Motor neuron (in vitro differentiated cells): ENCODE data around the gene RAP1GAP2. TPM values are rescaled to one million over a fixed set of nuclear protein-coding genes. Genes with fewer than 3 reads are reported as not detected.

Source experiments
- ATAC-seq, 8 experiments: fragments of 200-7000 bp; cut with Tn5 transposase; replicated peaks in 6 of 8; 2 replicates each; pipeline ENCODE4 v1.8.0; 2021; ENCODE audit warnings: mild to moderate bottlenecking in 8 of 8, moderate library complexity in 8 of 8
- H3K27ac ChIP-seq, 2 donors: fragments of 250-450 bp; sonication (Bioruptor Pico); 2 replicates each; pipeline ENCODE4 v1.9.0; 2021; ENCODE audit warnings: antibody characterized with exemption in 2 of 2, mild to moderate bottlenecking in 2 of 2, moderate library complexity in 1 of 2
- H3K4me1 ChIP-seq, 2 donors: fragments of 250-450 bp; sonication (Bioruptor Pico); replicated peaks in 1 of 2; 2 replicates each; pipeline ENCODE4 v1.6.1; 2021; ENCODE audit warnings: antibody characterized with exemption in 2 of 2, mild to moderate bottlenecking in 2 of 2, moderate library complexity in 1 of 2
- H3K4me3 ChIP-seq, 5 donors: fragments of 250-450 bp; sonication (Bioruptor Pico); 2 replicates each; pipeline ENCODE4 v1.9.0; 2021; ENCODE audit warnings: antibody characterized with exemption in 5 of 5, mild to moderate bottlenecking in 5 of 5, moderate library complexity in 4 of 5
- WGBS, 10 experiments: fragments of 450-650 bp; shearing (Covaris generic); methylation state at CpG; one replicate each; pipeline ENCODE4 v1.0.0; 2022; 5-methylcytosine and 5-hydroxymethylcytosine counted together
- in situ Hi-C, 9 experiments: fragments of 400-800 bp; cut with MboI; loops; one replicate each; pipeline ENCODE4 v1.15.0; 2021; ENCODE audit warnings: low sequenced_read_pairs in 9 of 9, low pct_unique_long_range_greater_than_20kb in 2 of 9; ENCODE audit not compliant: unreplicated experiment in 9 of 9
- total RNA-seq, 8 experiments: library from RNA; unstranded; fragments of 300-600 nt; gene quantifications; 2 replicates each; pipeline versions ENCODE4 v1.2.3 to v1.2.4, GENCODE V29; 2022

RAP1GAP2 gene
- total RNA-seq, 8 experiments from 2014 or later: 0.76 to 16.7 (median 4.3) TPM

GRCh38 chr17:2965621-2966595, 169.7 kb downstream of the RAP1GAP2 start:
- peak; percentile 24 to 95 (median 60) for ATAC-seq
- WGBS, 10 experiments: 34 to 100% (median 74%) methylated on average over 2 to 10 of the region's 14 CpGs
- Histone ChIP-seq H3K4me3 (no peak overlapping the region), H3K4me1 (peaks cover 18 to 26% of the 10 kb centered on the region in 2 donors), H3K27ac (no peak overlapping the region)
- in situ Hi-C loops: no loop called here

GRCh38 chr17:2967515-2967914, 171.3 kb downstream of the RAP1GAP2 start:
- Histone ChIP-seq H3K4me1 (peaks cover 18 to 25% of the 10 kb centered on the region in 2 donors), H3K27ac (no peak overlapping the region), H3K4me3 (no peak overlapping the region)
- no peak for ATAC-seq
- 27 to 89% (median 45%) methylated on average over 2 to 4 of the region's 6 CpGs; no CpG with 5 or more reads in 4 of the 10 experiments for WGBS, 10 experiments
- in situ Hi-C loops: no loop called here

- H3K27ac ChIP-seq: no peak overlapping the region
- no peak for ATAC-seq
- H3K4me1 ChIP-seq: no peaks in the 10 kb centered on the region
- no peak overlapping the region for H3K4me3 ChIP-seq
- in situ Hi-C loops: no loop called here
- WGBS, 10 experiments: 6 to 100% (median 85%) methylated on average over 1 to 2 of the region's 2 CpGs
Measured at GRCh38 chr17:2971851-2972250, 175.6 kb downstream of the RAP1GAP2 start.

- no peak for ATAC-seq
- no peak overlapping the region for H3K4me3 ChIP-seq
- no peaks in the 10 kb centered on the region for H3K4me1 ChIP-seq
- in situ Hi-C loops: no loop called here
- no peak overlapping the region for H3K27ac ChIP-seq
- WGBS, 10 experiments: 52 to 100% (median 88%) methylated on average over 2 to 4 of the region's 4 CpGs; no CpG with 5 or more reads in 1 of the 10 experiments
Measured at GRCh38 chr17:2972749-2973148, 176.5 kb downstream of the RAP1GAP2 start.

GRCh38 chr17:2974347-2974746, 178.1 kb downstream of the RAP1GAP2 start:
- WGBS, 10 experiments: 9 to 100% (median 92%) methylated on average over 1 of the region's 1 CpG; no CpG with 5 or more reads in 1 of the 10 experiments
- no peak for ATAC-seq
- no peak overlapping the region for H3K27ac ChIP-seq
- H3K4me1 ChIP-seq: no peaks in the 10 kb centered on the region
- no peak overlapping the region for H3K4me3 ChIP-seq
- in situ Hi-C loops: no loop called here

- WGBS, 10 experiments: 48 to 100% (median 89%) methylated on average over 1 to 7 of the region's 8 CpGs
- in situ Hi-C loops: no loop called here
- peak in 3 of 8 experiments; percentile 26 to 55 (median 38) for ATAC-seq
- no peak overlapping the region for H3K4me3 ChIP-seq
- H3K4me1 ChIP-seq: no peaks in the 10 kb centered on the region
- H3K27ac ChIP-seq: no peak overlapping the region
Measured at GRCh38 chr17:2975469-2975958, 179.3 kb downstream of the RAP1GAP2 start.

- no peaks in the 10 kb centered on the region for H3K4me1 ChIP-seq
- WGBS, 10 experiments: 84 to 100% (median 100%) methylated on average over 1 to 3 of the region's 3 CpGs; no CpG with 5 or more reads in 1 of the 10 experiments
- in situ Hi-C loops: no loop called here
- ATAC-seq: no peak
- no peak overlapping the region for H3K27ac ChIP-seq
- H3K4me3 ChIP-seq: no peak overlapping the region
Measured at GRCh38 chr17:2977157-2977556, 180.9 kb downstream of the RAP1GAP2 start.

GRCh38 chr17:2978116-2978515, 181.9 kb downstream of the RAP1GAP2 start:
- 34 to 98% (median 77%) methylated on average over 2 to 9 of the region's 9 CpGs for WGBS, 10 experiments
- no peak overlapping the region for H3K27ac ChIP-seq
- in situ Hi-C loops: no loop called here
- ATAC-seq: no peak
- H3K4me3 ChIP-seq: no peak overlapping the region
- no peaks in the 10 kb centered on the region for H3K4me1 ChIP-seq

GRCh38 chr17:2978991-2979390, 182.8 kb downstream of the RAP1GAP2 start:
- ATAC-seq: no peak
- Histone ChIP-seq H3K27ac (no peak overlapping the region), H3K4me1 (no peaks in the 10 kb centered on the region), H3K4me3 (no peak overlapping the region)
- in situ Hi-C loops: no loop called here
- WGBS, 10 experiments: 8 to 100% (median 87%) methylated on average over 1 to 2 of the region's 2 CpGs

- in situ Hi-C loops: no loop called here
- WGBS, 10 experiments: 80 to 100% (median 88%) methylated on average over 2 to 6 of the region's 13 CpGs; no CpG with 5 or more reads in 5 of the 10 experiments
Measured at GRCh38 chr17:2980211-2980903, 184.1 kb downstream of the RAP1GAP2 start.

GRCh38 chr17:2980904-2981246, 184.6 kb downstream of the RAP1GAP2 start:
- H3K27ac ChIP-seq: no peak overlapping the region
- 100% methylated on average over 1 of the region's 8 CpGs; no CpG with 5 or more reads in 9 of the 10 experiments for WGBS, 10 experiments
- in situ Hi-C loops: no loop called here
- no peak for ATAC-seq
- H3K4me3 ChIP-seq: no peak overlapping the region
- H3K4me1 ChIP-seq: no peaks in the 10 kb centered on the region

More at GRCh38 chr17:2980211-2980903, 184.1 kb downstream of the RAP1GAP2 start:
- no peaks in the 10 kb centered on the region for H3K4me1 ChIP-seq
- no peak overlapping the region for H3K27ac ChIP-seq
- H3K4me3 ChIP-seq: no peak overlapping the region
- no peak for ATAC-seq

GRCh38 chr17:2981325-2981724, 185.1 kb downstream of the RAP1GAP2 start:
- no peak overlapping the region for H3K27ac ChIP-seq
- no peaks in the 10 kb centered on the region for H3K4me1 ChIP-seq
- ATAC-seq: no peak
- no peak overlapping the region for H3K4me3 ChIP-seq
- WGBS, 10 experiments: 17 to 100% (median 88%) methylated on average over 1 to 5 of the region's 6 CpGs; no CpG with 5 or more reads in 3 of the 10 experiments
- in situ Hi-C loops: no loop called here

GRCh38 chr17:2982854-2983253, 186.6 kb downstream of the RAP1GAP2 start:
- no peaks in the 10 kb centered on the region for H3K4me1 ChIP-seq
- in situ Hi-C loops: no loop called here
- no peak overlapping the region for H3K27ac ChIP-seq
- ATAC-seq: peak; percentile 62 to 100 (median 84)
- 0 to 83% (median 67%) methylated on average over 2 to 14 of the region's 18 CpGs; no CpG with 5 or more reads in 3 of the 10 experiments for WGBS, 10 experiments
- no peak overlapping the region for H3K4me3 ChIP-seq
